ENCODE results near the gene CDH4.

CDH4 gene

GRCh38 chr20:61569825-61570224, 317.8 kb downstream of the CDH4 start:
- no peaks in the 10 kb centered on the region for H3K36me3 ChIP-seq (ENCODE audit: control insufficient read depth, insufficient read depth, low read length)
- H3K4me1 ChIP-seq (ENCODE audit: control insufficient read depth, insufficient read depth, low read length) = no peaks in the 10 kb centered on the region
- no peak overlapping the region for H3K4me3 ChIP-seq (ENCODE audit: low read length)
- no peak overlapping the region for H3K9ac ChIP-seq (ENCODE audit: low read length)
- H3K27me3 ChIP-seq (ENCODE audit: control insufficient read depth, insufficient read depth, low read length) = no peaks in the 10 kb centered on the region
- H3K27ac ChIP-seq (ENCODE audit: low read depth, low read length) = no peak overlapping the region

- H3K9ac ChIP-seq (ENCODE audit: low read length) = no peak overlapping the region
- no peak overlapping the region for H3K27ac ChIP-seq (ENCODE audit: low read depth, low read length)
- no peaks in the 10 kb centered on the region for H3K36me3 ChIP-seq (ENCODE audit: control insufficient read depth, insufficient read depth, low read length)
- H3K4me3 ChIP-seq (ENCODE audit: low read length) = no peak overlapping the region
- H3K27me3 ChIP-seq (ENCODE audit: control insufficient read depth, insufficient read depth, low read length) = no peaks in the 10 kb centered on the region
- H3K4me1 ChIP-seq (ENCODE audit: control insufficient read depth, insufficient read depth, low read length) = no peaks in the 10 kb centered on the region
Measured at GRCh38 chr20:61570646-61571195, 318.7 kb downstream of the CDH4 start.

GRCh38 chr20:61571221-61571620, 319.2 kb downstream of the CDH4 start:
- no peaks in the 10 kb centered on the region for H3K36me3 ChIP-seq (ENCODE audit: control insufficient read depth, insufficient read depth, low read length)
- no peaks in the 10 kb centered on the region for H3K4me1 ChIP-seq (ENCODE audit: control insufficient read depth, insufficient read depth, low read length)
- H3K27ac ChIP-seq (ENCODE audit: low read depth, low read length) = no peak overlapping the region
- no peaks in the 10 kb centered on the region for H3K27me3 ChIP-seq (ENCODE audit: control insufficient read depth, insufficient read depth, low read length)
- no peak overlapping the region for H3K4me3 ChIP-seq (ENCODE audit: low read length)
- no peak overlapping the region for H3K9ac ChIP-seq (ENCODE audit: low read length)

- Histone ChIP-seq H3K27me3 (ENCODE audit: control insufficient read depth, insufficient read depth, low read length) (no peaks in the 10 kb centered on the region), H3K36me3 (ENCODE audit: control insufficient read depth, insufficient read depth, low read length) (no peaks in the 10 kb centered on the region), H3K9ac (ENCODE audit: low read length) (no peak overlapping the region), H3K27ac (ENCODE audit: low read depth, low read length) (no peak overlapping the region), H3K4me1 (ENCODE audit: control insufficient read depth, insufficient read depth, low read length) (no peaks in the 10 kb centered on the region), H3K4me3 (ENCODE audit: low read length) (no peak overlapping the region)
Measured at GRCh38 chr20:61571916-61572711, 320.1 kb downstream of the CDH4 start.

- Histone ChIP-seq H3K36me3 (ENCODE audit: control insufficient read depth, insufficient read depth, low read length) (no peaks in the 10 kb centered on the region), H3K4me1 (ENCODE audit: control insufficient read depth, insufficient read depth, low read length) (no peaks in the 10 kb centered on the region), H3K27me3 (ENCODE audit: control insufficient read depth, insufficient read depth, low read length) (no peaks in the 10 kb centered on the region), H3K4me3 (ENCODE audit: low read length) (no peak overlapping the region), H3K9ac (ENCODE audit: low read length) (no peak overlapping the region), H3K27ac (ENCODE audit: low read depth, low read length) (no peak overlapping the region)
Measured at GRCh38 chr20:61572789-61573188, 320.7 kb downstream of the CDH4 start.

GRCh38 chr20:61573415-61574305, 321.6 kb downstream of the CDH4 start:
- H3K27me3 ChIP-seq (ENCODE audit: control insufficient read depth, insufficient read depth, low read length) = peaks cover 3% of the 10 kb centered on the region
- H3K4me1 ChIP-seq (ENCODE audit: control insufficient read depth, insufficient read depth, low read length) = no peaks in the 10 kb centered on the region

GRCh38 chr20:61575151-61575937, 323.3 kb downstream of the CDH4 start:
- Histone ChIP-seq H3K27me3 (ENCODE audit: control insufficient read depth, insufficient read depth, low read length) (peaks cover 3% of the 10 kb centered on the region), H3K36me3 (ENCODE audit: control insufficient read depth, insufficient read depth, low read length) (no peaks in the 10 kb centered on the region), H3K27ac (ENCODE audit: low read depth, low read length) (no peak overlapping the region), H3K4me1 (ENCODE audit: control insufficient read depth, insufficient read depth, low read length) (no peaks in the 10 kb centered on the region), H3K9ac (ENCODE audit: low read length) (no peak overlapping the region), H3K4me3 (ENCODE audit: low read length) (no peak overlapping the region)

More at GRCh38 chr20:61573415-61574305, 321.6 kb downstream of the CDH4 start:
- no peak overlapping the region for H3K4me3 ChIP-seq (ENCODE audit: low read length)
- no peak overlapping the region for H3K27ac ChIP-seq (ENCODE audit: low read depth, low read length)
- no peaks in the 10 kb centered on the region for H3K36me3 ChIP-seq (ENCODE audit: control insufficient read depth, insufficient read depth, low read length)
- H3K9ac ChIP-seq (ENCODE audit: low read length) = no peak overlapping the region

GRCh38 chr20:61576372-61576771, 324.3 kb downstream of the CDH4 start:
- H3K9ac ChIP-seq (ENCODE audit: low read length) = no peak overlapping the region
- no peaks in the 10 kb centered on the region for H3K36me3 ChIP-seq (ENCODE audit: control insufficient read depth, insufficient read depth, low read length)
- H3K27ac ChIP-seq (ENCODE audit: low read depth, low read length) = no peak overlapping the region
- no peaks in the 10 kb centered on the region for H3K4me1 ChIP-seq (ENCODE audit: control insufficient read depth, insufficient read depth, low read length)
- no peak overlapping the region for H3K4me3 ChIP-seq (ENCODE audit: low read length)
- H3K27me3 ChIP-seq (ENCODE audit: control insufficient read depth, insufficient read depth, low read length) = peaks cover 4% of the 10 kb centered on the region

- no peak overlapping the region for H3K27ac ChIP-seq (ENCODE audit: low read depth, low read length)
- H3K4me3 ChIP-seq (ENCODE audit: low read length) = no peak overlapping the region
- H3K27me3 ChIP-seq (ENCODE audit: control insufficient read depth, insufficient read depth, low read length) = peaks cover 6% of the 10 kb centered on the region
- no peaks in the 10 kb centered on the region for H3K36me3 ChIP-seq (ENCODE audit: control insufficient read depth, insufficient read depth, low read length)
- no peak overlapping the region for H3K9ac ChIP-seq (ENCODE audit: low read length)
- H3K4me1 ChIP-seq (ENCODE audit: control insufficient read depth, insufficient read depth, low read length) = no peaks in the 10 kb centered on the region
Measured at GRCh38 chr20:61577065-61577464, 325.0 kb downstream of the CDH4 start.

- no peak overlapping the region for H3K27ac ChIP-seq (ENCODE audit: low read depth, low read length)
- peaks cover 2% of the 10 kb centered on the region for H3K4me1 ChIP-seq (ENCODE audit: control insufficient read depth, insufficient read depth, low read length)
- H3K36me3 ChIP-seq (ENCODE audit: control insufficient read depth, insufficient read depth, low read length) = no peaks in the 10 kb centered on the region
- no peak overlapping the region for H3K9ac ChIP-seq (ENCODE audit: low read length)
- peaks cover 12% of the 10 kb centered on the region for H3K27me3 ChIP-seq (ENCODE audit: control insufficient read depth, insufficient read depth, low read length)
- no peak overlapping the region for H3K4me3 ChIP-seq (ENCODE audit: low read length)
Measured at GRCh38 chr20:61579908-61580307, 327.8 kb downstream of the CDH4 start.

- Histone ChIP-seq H3K27ac (ENCODE audit: low read depth, low read length) (no peak overlapping the region), H3K4me3 (ENCODE audit: low read length) (no peak overlapping the region), H3K27me3 (ENCODE audit: control insufficient read depth, insufficient read depth, low read length) (peaks cover 12% of the 10 kb centered on the region), H3K36me3 (ENCODE audit: control insufficient read depth, insufficient read depth, low read length) (no peaks in the 10 kb centered on the region), H3K4me1 (ENCODE audit: control insufficient read depth, insufficient read depth, low read length) (peaks cover 4% of the 10 kb centered on the region), H3K9ac (ENCODE audit: low read length) (no peak overlapping the region)
Measured at GRCh38 chr20:61580958-61581824, 329.1 kb downstream of the CDH4 start.
